ENCODE results near the gene TP53BP1. TPM values are rescaled to one million over a fixed set of nuclear protein-coding genes. Genes with fewer than 3 reads are reported as not detected.

Gene TP53BP1
- total and polyA plus RNA-seq, 12 donors = 11.2 to 35.2 (median 29.0) TPM

DNA sequence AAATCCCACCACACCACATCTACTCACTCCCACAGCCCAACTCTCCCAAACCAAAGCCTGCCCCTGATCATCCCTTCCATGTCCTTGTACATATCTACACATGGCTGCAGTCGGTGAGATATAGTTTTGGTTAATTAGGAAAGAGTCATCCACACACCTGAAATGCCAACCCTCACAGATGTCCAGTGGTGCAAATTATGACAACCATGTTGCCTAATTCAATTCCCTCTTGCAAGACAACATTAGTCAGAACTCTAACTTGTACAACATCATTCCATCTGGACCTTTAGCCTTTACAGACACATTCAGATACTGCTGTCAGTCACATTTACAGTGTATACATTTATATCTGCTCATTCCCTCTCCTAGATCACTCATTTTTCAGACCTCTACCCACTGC lies 80.9 kb downstream of the TP53BP1 start:
- Histone ChIP-seq H3K27me3 (no peaks in the 10 kb centered on the region), H3K4me3 (no peak overlapping the region), H3K36me3 (peaks cover 0 to 100% (median 49%) of the 10 kb centered on the region in 9 donors), H3K9me3 (no peaks in the 10 kb centered on the region), H3K4me1 (no peaks in the 10 kb centered on the region), H3K27ac (no peak overlapping the region)
- TF ChIP-seq CTCF (IDR thresholded peaks at IDR 0.05) = no peak
- intact Hi-C loops (cut with DNase I) = no loop called here
- DNase-seq = no peak
- no peak for ATAC-seq
- WGBS, 2 donors = 94 to 98% methylated on average over 1 of the region's 1 CpG

DNA sequence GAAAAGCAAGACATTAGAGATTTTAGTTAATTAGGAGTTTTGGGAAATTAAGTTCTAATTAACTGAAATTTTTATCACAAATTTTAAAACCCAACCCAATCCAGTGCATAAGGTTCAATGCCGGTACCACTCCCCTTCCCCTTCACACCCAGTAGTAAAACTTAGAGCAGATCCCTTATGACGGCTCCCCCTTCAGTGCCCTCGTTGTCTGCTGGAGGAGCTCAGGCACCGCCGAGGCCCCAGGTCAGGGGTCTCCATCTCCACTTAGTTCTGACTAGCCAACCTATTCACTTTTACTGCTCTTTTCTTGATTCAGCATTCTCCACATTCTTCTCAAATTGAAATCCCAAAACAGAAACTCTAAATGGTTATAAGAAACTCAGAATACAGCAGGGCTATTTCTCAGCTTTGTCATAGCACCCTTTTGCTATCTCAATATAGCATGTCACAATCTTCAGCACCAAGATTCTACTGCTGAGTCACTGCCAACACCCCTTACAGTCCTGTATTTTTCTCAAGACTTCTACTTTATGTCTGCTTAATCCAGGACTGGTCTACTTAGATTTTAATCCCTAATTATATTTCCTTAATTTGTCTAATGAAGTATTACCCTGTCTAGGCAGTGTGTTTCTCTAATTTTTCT lies 82.3 kb downstream of the TP53BP1 start:
- DNase-seq (no peak), ATAC-seq (no peak)
- no peaks in the 10 kb centered on the region for H3K27me3 ChIP-seq
- H3K4me1 ChIP-seq = peaks cover 0 to 9% (median 0%) of the 10 kb centered on the region in 9 donors
- no peaks in the 10 kb centered on the region for H3K9me3 ChIP-seq
- intact Hi-C loops (cut with DNase I) = loop anchor here in 1 of 10 donors (2.0 kb wide), 1 partner anchor 24 kb away; no protein-coding TSS in a partner anchor
- no peak for TF ChIP-seq CTCF (IDR thresholded peaks at IDR 0.05)
- WGBS, 2 donors = 92 to 93% methylated on average over 5 of the region's 5 CpGs
- H3K36me3 ChIP-seq = peaks cover 0 to 100% (median 52%) of the 10 kb centered on the region in 9 donors
- H3K4me3 ChIP-seq = no peak overlapping the region
- H3K27ac ChIP-seq = no peak overlapping the region

DNA sequence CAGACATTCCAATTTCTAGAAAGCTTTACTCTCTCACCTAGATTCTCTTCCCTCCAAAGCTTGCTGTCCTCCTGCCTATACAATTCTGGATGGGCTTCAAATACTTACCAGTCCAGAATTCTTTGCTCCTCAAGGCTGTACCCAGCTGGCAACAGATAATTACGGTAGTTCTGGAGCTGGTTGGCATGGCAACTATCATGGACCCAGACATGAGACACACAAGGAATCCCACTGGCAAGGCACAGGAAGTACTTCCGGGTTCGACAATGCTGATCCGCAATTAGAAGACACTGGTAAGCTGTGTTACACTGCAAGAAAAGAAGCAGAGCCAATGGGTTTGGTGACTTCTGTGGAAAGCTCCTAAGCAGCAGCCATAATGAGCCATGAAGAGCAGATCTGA lies 84.2 kb downstream of the TP53BP1 start:
- WGBS, 2 donors = 27 to 47% methylated on average over 4 of the region's 4 CpGs
- DNase-seq (no peak), ATAC-seq (no peak)
- H3K4me3 ChIP-seq = no peak overlapping the region
- no peak for TF ChIP-seq CTCF (IDR thresholded peaks at IDR 0.05)
- H3K4me1 ChIP-seq = peaks cover 0 to 9% (median 0%) of the 10 kb centered on the region in 9 donors
- H3K27ac ChIP-seq = no peak overlapping the region
- no peaks in the 10 kb centered on the region for H3K9me3 ChIP-seq
- intact Hi-C loops (cut with DNase I) = no loop called here
- H3K27me3 ChIP-seq = no peaks in the 10 kb centered on the region
- peaks cover 0 to 100% (median 70%) of the 10 kb centered on the region in 9 donors for H3K36me3 ChIP-seq

DNA sequence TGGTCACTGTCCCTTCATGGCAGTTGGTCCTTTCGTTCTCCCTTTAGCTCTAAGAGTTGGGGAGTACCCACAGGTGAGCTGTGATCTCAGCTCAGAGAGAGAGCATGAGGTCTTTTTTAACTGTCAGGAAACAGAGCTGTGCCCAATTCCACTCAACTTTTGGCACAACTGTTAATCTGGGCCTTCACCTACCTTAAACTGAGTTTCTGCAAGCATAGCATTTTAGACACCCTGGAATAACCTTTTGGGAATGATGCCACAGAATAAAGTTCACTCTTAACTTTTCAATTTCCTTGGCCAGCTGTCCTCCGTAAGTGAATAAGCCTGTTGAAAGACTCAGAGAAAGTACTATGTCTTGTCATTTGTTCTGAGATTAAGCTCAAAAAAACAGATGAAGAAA lies 86.1 kb downstream of the TP53BP1 start:
- Histone ChIP-seq H3K9me3 (no peaks in the 10 kb centered on the region), H3K27ac (no peak overlapping the region), H3K27me3 (no peaks in the 10 kb centered on the region), H3K4me1 (peaks cover 0 to 9% (median 0%) of the 10 kb centered on the region in 9 donors), H3K36me3 (peaks cover 0 to 100% (median 74%) of the 10 kb centered on the region in 9 donors), H3K4me3 (no peak overlapping the region)
- no peak for ATAC-seq
- no peak for TF ChIP-seq CTCF (IDR thresholded peaks at IDR 0.05)
- no peak for DNase-seq
- intact Hi-C loops (cut with DNase I) = no loop called here
- 70 to 72% methylated on average over 2 of the region's 2 CpGs for WGBS, 2 donors

All from heart right ventricle (tissue), 16 donors.